Lung microvascular endothelial cell (primary cell): ENCODE measurements around the gene KLC3. TPM values are rescaled to one million over a fixed set of nuclear protein-coding genes. Genes with fewer than 3 reads are reported as not detected.

Experiments used
- DNase-seq, 2 donors: peaks; one replicate each; pipeline versions ENCODE4 v3.0.0 to v3.0.0-alpha.2; 2010; ENCODE audit warnings: low read depth in 2 of 2
- total RNA-seq: library from RNA; depleted of rRNA; stranded (reverse); fragments of >200 nt; gene quantifications from 2 replicates; pipeline ENCODE4 v1.2.1, GENCODE V29; 2014

Gene KLC3
- total RNA-seq, 1 donor from 2014 or later: 0.20 TPM

GRCh38 chr19:45370410-45371204 lies 30.1 kb downstream of the KLC3 start, which contains the start of gene ERCC2:
Gene ERCC2 (minus strand): TSS chr19:45370573. CDS start chr19:45370540, 33 bp downstream.
- DNase-seq: peak; percentile 99

GRCh38 chr19:45376045-45376724 lies 35.6 kb downstream of the KLC3 start:
- DNase-seq: peak; percentile 77 to 89

DNA sequence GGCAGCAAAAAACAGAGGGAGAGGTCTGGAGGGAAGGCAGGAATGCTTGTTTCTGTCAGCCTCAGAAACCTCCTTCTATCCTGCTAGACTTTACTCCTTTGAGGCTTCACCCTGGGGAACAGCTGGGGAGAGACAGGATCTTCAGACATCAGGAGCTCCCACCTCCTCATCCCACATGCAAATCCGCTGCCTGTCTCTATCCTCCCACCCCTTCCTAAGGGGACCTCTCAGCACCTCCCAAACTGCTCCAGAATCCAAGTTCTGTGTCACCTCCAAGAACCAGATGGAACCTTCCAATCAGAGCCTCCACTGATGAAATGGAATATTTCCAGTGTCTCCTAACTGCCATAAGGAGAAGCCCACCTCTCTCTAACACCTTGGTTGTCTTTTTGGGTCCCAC lies 39.6 kb downstream of the KLC3 start:
- DNase-seq: no peak

DNA sequence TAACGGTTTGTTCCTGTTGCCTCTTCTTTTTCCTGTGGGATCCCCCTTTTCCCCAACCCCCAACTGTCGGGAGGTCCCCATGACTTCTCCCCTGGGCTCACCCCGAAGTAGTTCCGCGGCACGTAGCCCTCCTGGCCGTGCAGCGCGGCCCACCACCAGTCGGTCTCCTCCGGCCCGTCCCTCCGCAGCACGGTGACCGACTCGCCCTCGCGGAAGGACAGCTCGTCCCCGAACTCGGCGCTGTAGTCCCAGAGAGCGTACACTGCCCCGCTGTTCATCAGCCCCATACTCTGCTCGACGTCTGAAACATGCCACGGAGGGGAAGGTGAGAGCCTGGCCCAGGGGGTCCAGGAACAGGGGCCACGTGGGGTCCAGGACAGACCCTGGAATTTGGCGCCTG lies 41.9 kb downstream of the KLC3 start:
- DNase-seq: no peak

- DNase-seq: no peak
Observed at GRCh38 chr19:45385392-45386221, 45.1 kb downstream of the KLC3 start.

DNA sequence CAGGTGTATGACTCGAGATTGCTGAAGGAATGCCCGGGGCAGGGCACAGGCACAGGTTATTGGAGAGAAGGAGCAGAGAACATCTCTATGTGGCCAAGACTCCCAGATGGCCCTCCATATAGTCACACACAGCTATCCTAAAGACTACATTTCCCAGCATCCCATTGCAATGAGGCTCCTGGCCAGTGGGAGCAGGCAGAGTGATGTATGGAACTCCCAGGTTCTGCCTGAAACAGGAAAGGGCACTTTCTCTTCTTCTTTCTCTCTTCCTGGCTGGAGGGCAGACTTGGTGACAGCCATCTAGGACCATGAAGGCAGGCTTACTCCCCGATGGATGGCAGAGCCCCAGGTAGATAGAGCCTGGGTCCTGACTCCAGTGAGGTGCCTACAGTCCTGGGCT lies 50.8 kb downstream of the KLC3 start:
- no peak for DNase-seq

DNA sequence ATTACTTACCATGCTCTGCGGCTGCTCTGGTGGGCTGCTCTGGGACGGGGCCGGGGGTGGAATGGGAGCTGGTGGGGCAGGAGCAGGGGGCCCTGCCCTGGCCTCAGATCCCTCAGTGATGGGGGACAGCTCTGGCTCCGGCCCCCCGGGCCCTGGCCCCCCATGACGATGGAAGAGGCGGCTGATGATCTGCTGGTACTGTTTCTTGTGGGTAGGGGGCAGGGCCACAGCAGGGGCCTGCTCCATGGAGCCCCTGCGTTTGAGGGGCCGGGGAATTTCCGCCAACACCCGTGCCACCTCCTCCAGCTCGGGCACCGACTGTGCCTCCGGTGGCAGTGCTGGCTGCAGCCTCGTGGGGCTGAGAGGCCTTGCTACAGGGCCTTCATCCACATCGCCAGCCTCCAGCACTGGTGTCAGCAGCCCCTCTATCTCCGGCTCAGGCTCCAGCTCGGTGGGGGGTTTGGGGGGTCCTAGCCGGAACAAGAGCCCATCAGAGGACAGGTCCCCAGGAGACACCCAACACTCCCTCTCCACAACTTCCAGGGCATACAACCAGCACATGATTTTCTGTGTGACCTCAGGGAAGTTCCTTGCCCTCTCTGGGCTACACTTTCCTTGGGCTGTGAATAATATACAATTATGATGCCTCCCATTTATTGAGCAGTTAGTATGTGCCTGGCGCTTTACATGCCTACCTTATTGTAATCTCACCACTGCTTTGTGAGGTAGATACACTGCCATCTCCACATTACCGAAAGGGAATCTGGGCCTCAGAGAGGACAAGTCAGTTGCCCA lies 51.5 kb downstream of the KLC3 start:
- DNase-seq: no peak

DNA sequence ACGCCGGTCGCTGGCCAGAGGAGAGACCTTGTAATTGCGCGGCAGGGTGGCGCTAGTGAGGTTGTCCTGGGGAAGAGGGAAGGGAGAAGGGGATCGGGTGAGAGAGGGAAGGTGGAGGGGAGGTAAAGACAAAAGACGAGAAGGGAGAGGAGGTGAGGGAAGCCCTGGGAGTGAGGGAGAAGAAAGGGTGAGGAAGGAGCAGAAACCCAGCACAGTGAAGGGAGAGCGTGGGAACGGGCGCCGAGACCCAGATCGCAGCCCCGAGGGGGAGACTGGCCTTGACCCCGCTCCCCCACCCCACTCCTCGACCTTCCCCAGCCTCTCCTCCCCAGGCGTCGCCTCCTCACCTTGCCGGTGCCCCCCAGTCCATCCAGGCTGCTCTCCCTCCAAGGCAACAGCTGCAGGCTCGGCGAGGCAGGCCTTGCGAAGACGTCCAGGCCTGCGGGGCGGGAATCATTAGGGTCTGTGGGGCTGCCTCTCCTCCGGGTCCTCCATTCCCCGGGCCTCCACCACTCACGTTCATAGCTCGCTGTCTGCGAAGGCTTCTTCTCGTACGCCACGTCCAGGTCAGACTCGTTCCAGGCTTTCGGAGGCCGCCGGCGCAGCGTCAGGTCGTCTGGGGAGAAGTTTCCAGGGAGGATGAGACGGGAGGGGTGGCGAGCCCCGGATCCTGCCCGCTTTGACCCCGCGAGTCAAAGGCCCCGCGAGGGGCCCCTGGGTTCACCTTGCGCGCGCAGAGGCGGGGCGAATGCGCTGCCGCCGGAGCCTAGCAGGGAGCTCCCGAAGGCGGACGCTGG lies 55.5 kb downstream of the KLC3 start:
- DNase-seq: no peak

GRCh38 chr19:45400192-45400591 lies 59.6 kb downstream of the KLC3 start:
- no peak for DNase-seq

Other genes with a start within 250 kb of the KLC3 start
- gene PPP1R37, start 247.6 kb upstream of the KLC3 start, total RNA-seq: 16.3 and 24.0 TPM in 2 replicates
- gene NKPD1, start 179.8 kb upstream of the KLC3 start, total RNA-seq: 0.20 and 0.22 TPM in 2 replicates
- 22.9 and 36.1 TPM in 2 replicates for gene TRAPPC6A, start 162.5 kb upstream of the KLC3 start, total RNA-seq
- gene BLOC1S3, start 162.0 kb upstream of the KLC3 start, total RNA-seq: 2.0 and 3.8 TPM in 2 replicates
- 0.20 and 0.44 TPM in 2 replicates for gene EXOC3L2, start 95.3 kb upstream of the KLC3 start, total RNA-seq
- gene MARK4, start 89.5 kb upstream of the KLC3 start, total RNA-seq: 6.5 and 23.0 TPM in 2 replicates
- under 0.01 TPM in 2 replicates for gene CKM, start 17.9 kb upstream of the KLC3 start, total RNA-seq
- gene ERCC2, start 29.8 kb downstream of the KLC3 start, total RNA-seq: 13.9 and 19.4 TPM in 2 replicates
- 6.1 and 17.5 TPM in 2 replicates for gene PPP1R13L, start 64.3 kb downstream of the KLC3 start, total RNA-seq
- 4.6 and 11.3 TPM in 2 replicates for gene POLR1G, start 65.9 kb downstream of the KLC3 start, total RNA-seq
- gene ERCC1, start 83.2 kb downstream of the KLC3 start, total RNA-seq: 49.0 and 51.2 TPM in 2 replicates
- 0.65 and 23.4 TPM in 2 replicates for gene FOSB, start 127.2 kb downstream of the KLC3 start, total RNA-seq
- 5.0 and 5.6 TPM in 2 replicates for gene RTN2, start 156.3 kb downstream of the KLC3 start, total RNA-seq
- gene PPM1N, start 157.7 kb downstream of the KLC3 start, total RNA-seq: 1.3 TPM in 1 of 2 replicates, not detected in the other
- gene VASP, start 166.7 kb downstream of the KLC3 start, total RNA-seq: 32.9 and 49.0 TPM in 2 replicates
- 3.1 and 5.4 TPM in 2 replicates for gene OPA3, start 244.1 kb downstream of the KLC3 start, total RNA-seq